ENCODE measurements around the gene DUSP23.

DUSP23 gene

DNA sequence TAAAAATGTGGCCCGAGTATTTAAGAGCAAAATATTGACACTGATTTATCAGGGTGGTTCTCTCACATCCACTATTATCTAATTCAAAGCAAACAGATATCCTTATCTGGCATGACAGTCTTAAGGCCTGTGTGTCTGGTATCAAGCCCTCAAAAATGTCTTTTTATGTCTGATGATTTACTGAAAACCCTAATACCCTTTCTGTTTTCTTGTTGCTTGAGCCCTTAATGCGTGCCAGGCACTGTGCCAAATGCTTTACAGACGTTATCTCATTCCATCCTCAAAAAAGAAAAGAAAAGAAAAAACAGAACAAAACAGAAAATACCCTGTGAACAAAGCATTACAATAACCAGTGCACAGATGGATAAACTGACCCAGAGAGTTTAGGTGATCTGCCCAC, 5.7 kb downstream of the DUSP23 start:
- no peak for DNase-seq (ENCODE audit: low read depth)

DNA sequence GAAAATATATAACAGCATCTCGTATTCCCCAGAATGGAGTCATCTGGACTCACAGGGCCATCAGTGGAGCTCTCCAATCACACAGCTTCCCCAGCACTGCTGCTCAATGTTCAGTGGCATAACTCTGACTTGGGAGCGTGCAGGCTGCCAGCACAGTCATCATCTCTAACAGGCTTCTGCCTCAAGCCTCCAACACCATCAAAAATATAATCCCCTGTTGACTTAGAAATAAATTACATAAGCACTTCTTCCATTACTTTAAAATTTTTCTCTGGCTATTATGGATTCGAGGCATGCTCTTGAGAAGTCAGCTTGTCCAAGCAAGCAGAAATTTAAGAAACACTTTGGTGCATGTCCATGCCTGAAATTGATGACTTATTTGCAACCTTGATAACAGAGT, 6.2 kb downstream of the DUSP23 start:
- DNase-seq (ENCODE audit: low read depth), result no peak

DNA sequence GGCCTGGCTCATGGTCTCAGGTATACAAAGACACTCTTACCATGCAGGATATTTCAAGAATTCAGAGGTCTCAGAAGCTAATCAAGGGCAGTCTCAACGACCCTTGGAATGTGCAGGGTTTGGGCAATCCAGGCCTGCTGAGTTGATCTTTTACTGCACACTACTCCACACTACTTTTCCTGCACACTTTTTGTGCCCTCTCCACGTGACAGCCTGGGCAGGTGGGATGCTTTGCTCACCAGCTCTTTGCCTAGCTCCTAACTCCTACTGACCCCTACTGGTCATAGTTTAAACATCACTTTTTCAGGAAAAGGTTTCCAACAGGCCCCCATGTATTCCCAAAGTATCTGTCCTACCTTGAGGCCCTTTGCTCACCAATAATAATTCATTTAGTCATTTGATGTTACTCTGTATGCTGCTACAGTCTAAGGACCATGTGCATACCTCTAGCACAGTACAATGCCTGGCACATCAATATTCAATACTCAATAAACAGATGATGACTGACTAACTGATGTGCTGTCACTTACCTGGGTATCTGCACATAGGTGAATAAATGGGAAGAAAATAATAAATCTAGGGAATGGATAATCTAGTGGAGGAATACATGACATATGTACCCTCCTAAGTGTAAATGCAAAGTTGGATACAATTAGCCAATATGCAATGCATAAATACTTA, 9.6 kb downstream of the DUSP23 start:
- DNase-seq (ENCODE audit: low read depth), result no peak

DNA sequence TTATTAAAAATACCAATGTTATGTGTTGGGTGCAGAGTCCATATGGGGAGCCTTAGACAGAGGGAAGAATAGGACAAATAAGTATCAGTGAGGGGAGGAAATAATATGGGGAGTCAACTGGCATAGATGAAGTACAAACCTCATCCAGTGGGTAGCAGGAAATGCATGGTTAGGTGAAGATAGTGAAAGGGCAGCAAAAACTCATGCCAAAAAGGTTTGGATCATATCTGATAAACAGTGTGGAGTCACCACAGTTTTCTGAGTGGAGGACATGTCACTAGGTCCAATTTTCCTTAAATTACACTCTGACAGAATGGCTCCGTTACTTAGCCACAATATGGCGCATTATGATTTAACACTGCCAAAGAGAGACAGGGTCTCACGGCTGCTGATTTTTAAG, 10.3 kb downstream of the DUSP23 start:
- DNase-seq (ENCODE audit: low read depth), result no peak

DNA sequence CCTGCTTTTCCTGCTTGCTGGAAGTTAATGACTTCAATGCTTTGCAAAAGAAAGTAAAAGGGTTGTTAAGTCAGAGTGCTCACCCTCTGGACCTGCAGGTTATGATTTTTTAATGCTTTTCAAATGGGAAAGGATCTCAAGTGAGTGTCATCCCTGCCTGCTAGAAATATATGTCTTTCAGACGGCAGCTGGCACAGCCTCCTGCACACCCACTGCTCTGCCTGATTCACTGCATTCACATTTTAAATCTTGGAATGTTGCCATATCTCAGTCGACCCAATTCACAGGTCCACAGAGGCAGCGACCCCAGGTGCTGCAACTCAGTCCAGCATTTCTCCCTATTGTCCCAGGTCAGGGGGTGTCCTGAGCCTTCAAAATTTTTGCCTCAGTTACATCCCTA, 10.7 kb downstream of the DUSP23 start:
- no peak for DNase-seq (ENCODE audit: low read depth)

DNA sequence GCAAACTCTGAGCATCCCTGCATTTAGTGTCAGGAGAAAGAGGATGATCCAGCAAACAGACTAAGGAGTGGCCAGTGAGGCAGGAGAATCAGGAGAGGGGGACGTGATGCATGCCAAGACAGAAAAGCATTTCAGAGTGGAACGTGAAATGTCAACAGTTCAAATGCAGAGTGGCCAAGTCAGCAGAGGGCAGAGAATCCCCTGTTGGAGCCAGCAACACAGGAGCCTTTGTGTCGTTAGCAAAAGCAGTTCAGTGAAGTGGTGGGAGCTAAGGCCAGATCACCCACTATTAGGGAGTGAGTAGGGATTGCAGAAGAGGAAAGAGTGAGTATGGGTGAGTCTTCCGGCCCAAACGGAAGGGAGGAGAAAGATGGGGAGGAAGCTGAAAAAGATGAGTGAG, 14.8 kb downstream of the DUSP23 start:
- DNase-seq (ENCODE audit: low read depth), result no peak

DNA sequence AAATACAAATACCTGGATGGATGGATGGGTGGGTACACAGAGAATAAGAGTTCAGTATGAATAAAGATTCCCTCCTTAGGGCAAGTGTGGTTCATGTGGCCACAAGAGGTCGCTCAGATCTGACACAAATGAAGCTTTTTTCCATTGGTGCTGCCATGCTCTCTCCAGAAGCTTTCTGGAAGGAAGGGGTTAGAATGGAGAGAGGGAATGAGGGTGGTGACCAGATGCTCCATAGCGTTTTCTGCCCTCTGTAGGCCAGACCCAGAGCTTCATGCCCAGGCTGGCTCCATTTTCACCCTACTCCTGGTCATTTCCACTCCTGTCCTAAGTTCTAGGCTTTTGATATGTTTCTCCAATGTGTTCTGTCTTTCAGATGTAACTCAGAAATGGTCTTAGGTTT, 18.1 kb downstream of the DUSP23 start:
- DNase-seq (ENCODE audit: low read depth), result no peak

DNA sequence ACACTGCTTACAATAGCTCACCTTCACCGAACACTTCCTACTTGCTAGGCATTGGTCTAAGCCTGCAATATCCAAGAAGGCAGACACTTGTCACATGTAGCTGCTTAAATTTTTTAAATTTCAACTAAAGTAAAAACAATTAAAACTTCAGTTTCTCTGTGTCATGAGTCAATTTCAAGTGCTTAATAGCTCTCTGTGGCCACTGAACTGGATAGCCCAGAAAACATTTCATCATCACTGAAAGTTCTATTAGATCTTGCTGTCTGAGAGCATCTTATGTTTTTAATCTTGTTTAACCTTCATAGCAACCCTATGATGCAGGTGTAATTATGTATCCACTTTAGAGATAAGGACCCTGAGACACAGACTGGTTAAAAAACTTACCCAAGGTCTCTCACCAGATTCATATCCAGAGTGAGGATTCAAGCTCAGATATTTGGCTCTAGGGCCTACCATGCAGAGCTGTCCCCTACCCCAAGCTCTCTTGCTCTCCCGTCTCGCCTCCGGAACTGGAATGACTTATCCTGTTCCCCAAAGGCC, 18.8 kb downstream of the DUSP23 start:
- no peak for DNase-seq (ENCODE audit: low read depth)

DNA sequence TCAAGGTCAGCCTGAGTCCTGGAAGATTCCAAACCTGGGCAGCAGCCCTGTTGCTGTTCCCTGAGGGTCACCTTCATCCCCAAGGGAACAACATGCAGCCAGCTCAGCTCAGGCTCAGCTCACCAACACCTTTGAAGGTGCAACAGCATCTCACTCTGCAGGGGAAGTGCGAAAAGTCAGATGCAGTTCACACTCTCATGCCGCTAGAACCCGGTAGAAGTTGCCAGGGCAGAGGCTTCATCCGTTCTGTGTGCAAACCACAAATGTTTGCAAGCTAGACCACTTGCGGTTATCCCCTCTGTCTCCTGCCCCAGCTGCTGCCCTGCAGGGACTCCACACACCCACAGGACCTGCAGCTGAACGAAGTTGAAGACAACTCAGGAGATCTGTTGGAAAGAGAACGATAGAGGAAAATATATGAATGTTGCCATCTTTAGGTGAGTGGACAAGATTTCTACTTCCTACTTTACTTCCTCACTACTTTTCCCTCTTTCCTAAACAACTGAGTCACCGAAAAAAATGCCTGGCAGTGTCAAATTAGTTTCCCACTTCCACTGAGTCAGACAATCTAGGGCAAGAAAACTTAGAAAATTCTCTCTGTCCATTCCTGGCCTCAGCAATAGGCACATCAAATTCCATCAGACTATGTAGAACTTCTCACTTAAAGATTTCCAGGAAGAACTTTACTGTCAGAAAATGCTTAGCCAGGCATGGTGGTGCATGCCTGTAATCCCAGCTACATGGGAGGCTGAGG, 19.6 kb downstream of the DUSP23 start:
- DNase-seq (ENCODE audit: low read depth), result no peak

DNA sequence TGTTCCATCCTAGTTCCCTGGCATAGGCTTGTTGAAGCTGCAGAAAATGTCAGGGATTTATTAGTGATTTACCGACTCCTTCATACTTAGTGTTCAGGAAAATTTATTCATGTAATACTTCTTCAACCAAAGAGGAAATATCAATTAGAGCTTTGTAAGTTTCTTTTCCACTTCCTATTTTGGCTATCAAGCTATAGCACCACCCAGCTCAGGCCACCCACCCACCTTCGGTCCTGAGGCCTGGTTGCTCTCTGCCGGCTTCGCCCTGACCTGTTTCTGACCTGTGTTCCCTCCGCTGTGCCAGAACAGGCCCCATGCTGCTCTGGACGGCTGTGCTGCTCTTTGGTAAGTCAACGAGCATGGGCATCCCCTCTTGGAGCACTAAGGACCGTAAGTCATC, 21.3 kb downstream of the DUSP23 start, which contains the start of gene FCRL6:
FCRL6 (plus strand) TSS at position 250 of the 400 bp plus-strand sequence; CDS start at position 315, 65 bp downstream.
- DNase-seq (ENCODE audit: low read depth), result no peak

DNA sequence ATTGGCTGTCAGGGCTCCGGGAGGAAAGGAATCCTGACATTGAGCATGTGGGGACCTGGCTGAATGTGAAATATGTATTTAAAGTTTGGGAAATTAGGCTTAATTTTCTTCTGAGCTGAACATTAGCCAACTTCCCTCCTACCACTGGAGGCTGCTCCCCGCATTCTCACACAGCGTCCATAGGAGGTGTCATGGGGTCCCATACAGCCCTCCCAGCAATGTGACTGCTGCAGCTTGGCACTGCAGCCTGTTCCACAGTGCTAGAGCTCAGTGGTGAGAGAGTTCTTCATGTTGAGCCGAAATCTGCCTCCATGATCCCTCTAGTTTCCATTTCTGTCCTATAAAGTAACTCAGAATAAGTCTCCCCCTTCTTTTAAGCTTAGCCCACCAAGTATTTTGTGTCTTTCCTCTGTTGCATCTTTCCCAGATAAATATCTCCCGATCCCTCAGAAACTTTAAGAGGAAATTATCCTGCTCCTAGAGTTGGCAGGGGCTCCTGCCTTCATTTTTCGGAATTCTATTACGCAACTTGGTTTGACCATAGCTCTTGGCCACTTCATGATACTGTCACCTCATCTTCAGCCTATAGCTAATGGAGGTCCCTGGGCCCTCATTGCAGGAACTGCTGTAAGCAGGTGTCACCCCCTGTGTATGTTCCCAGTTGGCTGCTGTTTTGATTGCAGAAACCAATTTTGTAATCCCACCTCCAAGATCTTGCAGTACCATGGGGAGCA, 23.4 kb downstream of the DUSP23 start:
- DNase-seq (ENCODE audit: low read depth), result no peak

DNA sequence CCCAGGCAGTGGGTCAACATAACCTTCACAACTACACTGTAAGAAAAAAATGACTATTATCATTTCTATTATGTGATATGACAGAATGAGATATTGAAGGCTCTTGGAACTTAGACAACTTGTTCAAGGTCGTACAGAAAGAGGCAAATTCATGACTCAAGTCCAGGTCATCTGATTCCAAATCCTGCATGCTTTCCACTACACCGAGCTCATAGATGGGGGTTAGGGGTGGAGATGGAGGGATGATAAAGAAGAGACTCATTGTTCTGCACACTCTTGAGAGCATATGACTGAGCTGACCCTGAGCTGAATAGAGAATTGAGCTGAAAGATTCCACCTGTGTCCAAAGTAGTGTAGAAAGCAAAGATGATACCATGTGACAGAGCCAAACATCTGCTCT, 24.2 kb downstream of the DUSP23 start:
- no peak for DNase-seq (ENCODE audit: low read depth)

DNA sequence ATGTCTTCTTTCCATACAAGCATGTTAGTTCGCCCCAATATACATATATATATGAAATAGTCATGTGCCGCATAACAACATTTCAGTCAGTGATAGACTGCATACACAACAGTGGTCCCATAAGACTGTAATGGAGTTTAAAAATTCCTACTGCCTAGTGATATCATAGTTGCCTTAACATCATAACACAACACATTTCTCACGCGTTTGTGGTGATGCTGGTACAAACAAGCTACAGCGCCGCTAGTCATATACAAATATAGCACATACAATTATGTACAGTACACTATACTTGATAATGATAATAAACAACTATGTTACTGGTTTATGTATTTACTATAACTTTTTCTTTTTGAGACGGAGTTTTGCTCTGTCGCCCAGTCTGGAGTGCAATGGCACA, 35.2 kb downstream of the DUSP23 start:
- no peak for DNase-seq (ENCODE audit: low read depth)

DNA sequence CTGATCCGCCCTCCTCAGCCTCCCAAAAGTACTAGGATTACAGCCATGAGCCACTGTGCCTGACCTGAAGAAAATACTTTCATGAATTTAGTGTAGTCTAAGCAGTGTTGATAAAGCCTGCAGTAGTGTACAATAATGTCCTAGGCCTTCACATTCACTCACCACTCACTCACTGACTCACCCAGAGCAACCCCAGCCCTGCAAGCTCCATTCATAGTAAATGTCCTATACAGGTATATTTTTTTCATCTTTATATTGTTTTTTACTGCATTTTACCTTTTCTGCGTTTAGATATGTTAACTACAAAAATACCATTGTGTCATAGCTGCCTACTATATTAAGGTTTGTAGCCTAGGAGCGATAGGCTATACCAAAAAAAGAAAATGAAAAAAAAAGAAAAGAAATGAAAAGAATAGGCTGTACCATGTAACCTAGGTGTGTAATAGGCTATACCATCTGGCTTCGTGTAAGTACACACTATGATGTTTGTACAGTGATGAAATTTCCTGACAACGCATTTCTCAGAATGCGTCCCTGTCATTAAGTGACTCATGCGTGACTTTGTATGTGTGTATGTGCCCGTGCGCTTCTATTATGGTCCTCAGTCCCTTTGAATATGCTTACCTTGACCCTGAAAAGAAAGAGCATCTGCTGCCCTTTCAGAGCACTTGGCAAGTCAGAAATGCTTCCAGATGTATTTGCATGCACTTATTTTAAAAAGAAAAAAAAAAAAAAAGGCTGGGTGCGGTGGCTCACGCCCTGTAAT, 36.7 kb downstream of the DUSP23 start:
- DNase-seq (ENCODE audit: low read depth), result no peak

DNA sequence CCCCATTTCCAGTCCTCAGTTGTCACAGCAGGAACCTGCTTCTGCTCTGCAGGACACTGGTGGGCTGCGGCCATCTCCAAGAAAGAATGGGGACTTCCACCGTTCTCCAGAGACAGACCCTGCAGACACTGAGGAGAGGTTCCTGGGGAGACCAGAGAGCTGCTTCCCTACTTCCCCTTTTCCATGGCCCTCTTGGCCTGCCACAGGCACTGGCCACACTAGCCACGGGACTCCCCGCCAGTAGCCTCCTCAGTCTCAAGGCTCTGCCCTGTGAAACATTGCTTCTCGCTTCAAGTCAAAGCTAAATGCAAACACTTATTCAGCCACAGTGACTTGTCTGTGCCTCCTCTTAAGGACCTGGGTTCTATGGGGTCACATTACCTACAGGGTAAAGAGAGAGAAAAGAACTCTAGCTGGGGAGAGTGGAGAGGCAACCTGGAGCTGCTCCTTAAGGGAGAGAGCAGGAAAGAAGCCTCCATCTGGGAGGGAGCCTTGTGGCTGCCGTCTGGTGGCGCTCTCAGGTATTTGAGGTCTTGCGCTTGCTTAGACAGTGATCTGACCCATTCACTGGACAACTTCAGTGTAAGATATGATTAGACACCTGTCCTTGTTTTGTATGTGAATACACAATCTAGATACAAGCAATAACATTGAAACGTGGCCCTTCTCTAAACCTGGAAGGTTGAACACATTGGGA, 40.6 kb downstream of the DUSP23 start:
- DNase-seq (ENCODE audit: low read depth), result no peak

DNA sequence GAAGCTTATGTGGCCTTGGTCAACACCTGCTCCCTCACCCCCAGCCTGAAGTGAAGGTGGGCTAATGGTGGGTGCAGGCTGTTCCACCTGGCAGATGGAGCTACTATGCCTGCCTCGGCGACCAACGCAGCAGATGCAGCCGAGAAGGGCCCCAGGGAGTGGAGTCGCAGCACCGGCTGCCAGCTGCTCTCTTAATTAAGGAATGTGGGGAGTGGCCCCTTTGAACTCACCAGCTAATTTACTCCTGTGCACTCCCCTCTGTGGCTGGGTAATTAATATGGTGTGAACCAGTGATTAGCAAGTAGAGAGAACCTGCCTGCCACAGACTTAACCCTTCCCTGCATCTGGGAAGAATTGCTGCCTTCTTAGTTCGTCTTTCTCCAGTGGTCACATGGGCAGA, 42.6 kb downstream of the DUSP23 start:
- DNase-seq (ENCODE audit: low read depth), result no peak

DNA sequence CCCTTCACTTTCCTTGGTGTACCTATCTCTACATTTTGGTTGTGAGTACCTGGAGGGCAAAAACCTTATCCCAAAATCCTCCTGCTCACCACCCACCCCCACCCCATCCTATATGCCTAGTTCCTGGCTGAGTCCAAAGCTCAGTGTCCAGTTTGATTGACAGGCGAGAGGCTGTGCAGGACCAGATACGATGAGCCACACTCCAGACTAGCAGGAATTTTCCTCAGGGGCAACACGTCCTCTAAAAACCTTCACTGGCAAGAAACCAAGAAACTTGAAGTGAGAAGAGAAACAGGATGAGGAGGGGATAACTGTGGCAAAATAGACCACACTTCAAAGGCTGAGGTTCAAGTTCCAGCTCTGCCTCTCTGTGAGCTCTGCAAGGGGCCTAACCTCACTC, 44.8 kb downstream of the DUSP23 start:
- DNase-seq (ENCODE audit: low read depth), result no peak

DNA sequence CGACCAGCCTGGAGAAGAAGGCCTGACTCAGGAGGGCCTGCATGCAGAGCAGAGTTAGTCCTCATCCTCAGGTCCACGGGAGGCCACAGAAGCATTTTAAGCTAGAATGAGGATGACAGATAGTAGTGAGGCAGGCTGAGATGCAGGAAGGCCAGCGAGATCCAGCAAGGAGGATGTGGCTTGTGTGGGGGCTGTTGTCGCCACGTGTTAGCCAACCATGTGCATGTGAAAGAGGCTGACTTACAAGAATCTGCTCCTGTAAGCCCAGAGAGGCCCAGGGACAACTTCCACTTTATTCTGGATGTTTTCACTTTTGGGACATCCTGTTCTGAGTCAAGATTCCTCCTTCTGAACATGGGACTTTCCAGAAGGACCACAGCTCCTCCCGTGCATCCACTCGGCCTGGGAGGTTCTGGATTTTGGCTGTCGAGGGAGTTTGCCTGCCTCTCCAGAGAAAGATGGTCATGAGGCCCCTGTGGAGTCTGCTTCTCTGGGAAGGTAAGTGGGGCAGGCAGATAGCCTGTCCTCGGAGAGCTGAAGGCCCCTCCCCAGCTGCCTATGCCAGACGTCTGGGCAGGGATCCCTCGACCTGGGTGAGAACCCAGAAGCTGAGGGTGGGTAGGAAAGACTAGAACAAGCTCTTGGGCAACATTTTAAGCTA, 45.8 kb downstream of the DUSP23 start, which contains the start of gene SLAMF8:
SLAMF8 (plus strand) TSS at position 433 of the 661 bp plus-strand sequence; CDS start at position 459, 26 bp downstream.
- DNase-seq (ENCODE audit: low read depth), result peak; percentile 11

DNA sequence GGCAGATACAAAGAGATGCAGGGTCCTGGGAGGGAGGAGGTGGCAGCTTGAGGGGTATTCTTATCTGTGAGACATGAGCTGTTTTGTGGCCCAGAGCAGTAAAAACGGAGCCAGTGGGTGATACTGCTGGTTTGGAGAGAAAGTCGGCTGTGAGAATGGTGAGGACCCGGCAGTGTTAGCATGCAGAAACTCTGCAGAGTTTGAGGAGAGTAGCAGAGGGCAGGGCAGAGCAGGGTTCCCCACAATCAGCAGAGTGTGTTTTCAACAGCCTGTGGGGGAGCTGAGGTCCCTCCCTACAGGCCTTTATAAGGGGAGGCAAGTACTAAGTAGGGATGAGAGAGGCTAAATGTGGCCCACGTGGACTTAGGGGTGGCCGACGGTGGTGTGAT, 46.3 kb downstream of the DUSP23 start:
- DNase-seq (ENCODE audit: low read depth), result no peak

DNA sequence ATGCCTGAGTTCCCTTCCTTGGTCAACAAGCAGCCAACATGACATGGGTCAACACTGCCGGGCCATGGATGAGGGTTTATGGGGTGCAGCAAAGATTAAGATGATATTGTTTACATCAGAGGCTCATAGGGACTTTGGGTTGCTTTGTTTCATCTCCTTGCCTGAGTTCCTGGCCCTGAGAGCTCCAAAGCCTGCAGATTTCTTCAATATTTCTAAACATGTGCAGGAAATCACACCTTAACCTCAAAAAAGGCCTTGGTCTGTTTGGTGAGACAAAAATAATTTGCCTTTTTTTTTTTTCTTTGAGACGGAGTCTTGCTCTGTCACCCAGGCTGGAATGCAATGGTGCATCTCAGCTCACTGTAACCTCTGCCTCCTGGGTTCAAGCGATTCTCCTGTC, 46.8 kb downstream of the DUSP23 start:
- DNase-seq (ENCODE audit: low read depth), result no peak

DNA sequence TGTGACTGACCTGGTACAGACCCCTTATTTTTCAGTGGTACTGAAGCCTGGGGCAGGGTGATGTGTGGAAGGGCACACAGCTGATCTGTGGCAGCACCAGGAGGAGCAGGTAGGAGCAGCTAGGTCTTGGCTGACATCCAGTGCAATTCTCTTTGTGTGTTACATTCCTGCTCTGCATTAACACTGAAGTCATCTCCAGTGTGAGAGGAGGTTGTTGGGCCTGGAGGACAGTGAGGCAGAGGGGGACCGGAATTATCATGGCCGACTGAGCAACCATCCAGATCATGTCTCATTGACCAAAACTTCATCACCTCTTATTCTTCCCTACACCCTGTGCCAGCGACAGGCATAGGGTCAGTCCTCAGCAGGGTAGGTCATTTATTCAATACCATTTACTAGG, 47.4 kb downstream of the DUSP23 start:
- no peak for DNase-seq (ENCODE audit: low read depth)

Data from activated T-helper 9 cell treated with anti-CD3 and anti-CD28 coated beads, Interleukin-2, amount 50 U/mL, for 16 hours (primary cell).